OCI-LY7 (cell line): ENCODE data around the gene PKDCC. TPM values are rescaled to one million over a fixed set of nuclear protein-coding genes. Genes with fewer than 3 reads are reported as not detected.

Experiments
- Bru-seq: library from RNA; stranded (reverse); fragments of 400-500 nt; gene quantifications from one replicate; lab custom pipeline; 2021; lab: Mats Ljungman, UMichigan
- BruChase-seq, 2 experiments: library from RNA; stranded (reverse); fragments of 400-500 nt; gene quantifications; one replicate each; lab custom pipeline; 2021; lab: Mats Ljungman, UMichigan
- BruUV-seq: library from RNA; stranded (reverse); fragments of 400-500 nt; replicated peaks from 2 replicates; lab custom pipeline; 2021; lab: Mats Ljungman, UMichigan
- CTCF ChIA-PET: fragments of 300-600 bp; sonication (Branson Sonifier 250); formaldehyde crosslinking; loops from one replicate; lab custom pipeline; 2022; ENCODE audit warnings: antibody characterized with exemption; ENCODE audit not compliant: unreplicated experiment; lab: Charles Lee
- POLR2A ChIA-PET: fragments of 300-600 bp; sonication (Branson Sonifier 250); formaldehyde crosslinking; loops from one replicate; lab custom pipeline; 2022; ENCODE audit warnings: antibody characterized with exemption; lab: Charles Lee
- DNase-seq: peaks from one replicate; pipeline ENCODE4 v3.0.0-alpha.2; 2015; ENCODE audit warnings: low spot score
- H2AFZ ChIP-seq: fragments of 200-600 bp; sonication (generic), shearing (Covaris generic); 2 replicates; pipeline ENCODE4 v1.6.1; 2014; ENCODE audit warnings: mild to moderate bottlenecking, antibody characterized with exemption, low read length, moderate library complexity
- H3K27ac ChIP-seq: fragments of 200-600 bp; sonication (generic); 2 replicates; pipeline ENCODE4 v1.5.1; 2014; ENCODE audit warnings: mixed run types, low read depth, mild to moderate bottlenecking, moderate library complexity, low read length, inconsistent platforms; ENCODE audit not compliant: poor library complexity, severe bottlenecking
- H3K36me3 ChIP-seq: fragments of 200-600 bp; sonication (generic); 2 replicates; pipeline ENCODE4 v1.6.1; 2014; ENCODE audit warnings: mild to moderate bottlenecking, antibody characterized with exemption, low read length, moderate library complexity, mixed read lengths; ENCODE audit not compliant: insufficient read depth
- H3K4me1 ChIP-seq: fragments of 200-600 bp; sonication (generic); 2 replicates; pipeline ENCODE4 v1.5.1; 2014; ENCODE audit warnings: mild to moderate bottlenecking, low read length; ENCODE audit not compliant: insufficient read depth, poor library complexity, severe bottlenecking
- H3K4me2 ChIP-seq: fragments of 200-600 bp; sonication (generic); 2 replicates; pipeline ENCODE4 v1.6.1; 2014; ENCODE audit warnings: mild to moderate bottlenecking, low read length
- H3K4me3 ChIP-seq: fragments of 200-600 bp; sonication (generic); 2 replicates; pipeline ENCODE4 v1.5.1; 2014; ENCODE audit warnings: mild to moderate bottlenecking, low read depth, low read length; ENCODE audit not compliant: poor library complexity, severe bottlenecking
- H3K79me2 ChIP-seq: fragments of 200-600 bp; sonication (generic); 2 replicates; pipeline ENCODE4 v1.6.1; 2016; ENCODE audit warnings: low read depth, mild to moderate bottlenecking, low read length, moderate library complexity, mixed read lengths; ENCODE audit not compliant: insufficient read depth
- H3K9me2 ChIP-seq: fragments of 200-600 bp; sonication (generic); 2 replicates; pipeline ENCODE4 v1.6.1; 2016; ENCODE audit warnings: mild to moderate bottlenecking, low read length, mixed read lengths; ENCODE audit not compliant: insufficient read depth
- H3K9me3 ChIP-seq: fragments of 200-600 bp; sonication (generic); 2 replicates; pipeline ENCODE4 v1.6.1; 2014; ENCODE audit warnings: mild to moderate bottlenecking, mixed run types, low read length, mixed read lengths
- H4K20me1 ChIP-seq: fragments of 200-600 bp; sonication (generic); 2 replicates; pipeline ENCODE4 v1.6.1; 2014; ENCODE audit warnings: mild to moderate bottlenecking, antibody characterized with exemption, low read length, moderate library complexity, mixed read lengths; ENCODE audit not compliant: insufficient read depth
- EZH2phosphoT487 ChIP-seq: fragments of 200-600 bp; sonication (generic); IDR thresholded peaks from 2 replicates; pipeline ENCODE4 v1.6.1; 2018; ENCODE audit warnings: low read depth, borderline replicate concordance, mild to moderate bottlenecking, mixed run types, antibody characterized with exemption, low read length, moderate library complexity, mixed read lengths
- intact Hi-C: fragments of 100-400 bp; cut with micrococcal nuclease; formaldehyde crosslinking; loops from one replicate; pipeline ENCODE4 v1.10.0; 2022; ENCODE audit not compliant: unreplicated experiment
- long read RNA-seq: library from polyadenylated mRNA; stranded (forward); transcript quantifications from one replicate; pipeline ENCODE4 v2.0.0, GENCODE V29; 2022
- total RNA-seq, 2 experiments: library from RNA; depleted of rRNA in 1 of 2; stranded (reverse); fragments of >200 nt in 1 of 2; shearing (Covaris generic) in 1 of 2; gene quantifications; 2 replicates each; pipeline ENCODE4 v1.2.3, GENCODE V29; 2014 to 2022
- TF ChIP-seq, protein P1 (sequence below): fragments of 200-600 bp; sonication (generic); conservative IDR thresholded peaks from 2 replicates; pipeline ENCODE4 v1.5.1; 2014; ENCODE audit warnings: mild to moderate bottlenecking, antibody characterized with exemption, low read length, moderate library complexity, mixed read lengths

PKDCC gene, protein sequence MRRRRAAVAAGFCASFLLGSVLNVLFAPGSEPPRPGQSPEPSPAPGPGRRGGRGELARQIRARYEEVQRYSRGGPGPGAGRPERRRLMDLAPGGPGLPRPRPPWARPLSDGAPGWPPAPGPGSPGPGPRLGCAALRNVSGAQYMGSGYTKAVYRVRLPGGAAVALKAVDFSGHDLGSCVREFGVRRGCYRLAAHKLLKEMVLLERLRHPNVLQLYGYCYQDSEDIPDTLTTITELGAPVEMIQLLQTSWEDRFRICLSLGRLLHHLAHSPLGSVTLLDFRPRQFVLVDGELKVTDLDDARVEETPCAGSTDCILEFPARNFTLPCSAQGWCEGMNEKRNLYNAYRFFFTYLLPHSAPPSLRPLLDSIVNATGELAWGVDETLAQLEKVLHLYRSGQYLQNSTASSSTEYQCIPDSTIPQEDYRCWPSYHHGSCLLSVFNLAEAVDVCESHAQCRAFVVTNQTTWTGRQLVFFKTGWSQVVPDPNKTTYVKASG
- total RNA-seq (2014; rRNA removed; shearing (Covaris generic)): not detected in 2 replicates
- total RNA-seq (2022): not detected in 2 replicates
- not detected for Bru-seq, nascent RNA
- BruChase-seq, experiment 1, labeled RNA remaining after a 6-hour chase: not detected
- BruChase-seq, experiment 2, labeled RNA remaining after a 2-hour chase: not detected
- long read RNA-seq: 0 reads

DNA sequence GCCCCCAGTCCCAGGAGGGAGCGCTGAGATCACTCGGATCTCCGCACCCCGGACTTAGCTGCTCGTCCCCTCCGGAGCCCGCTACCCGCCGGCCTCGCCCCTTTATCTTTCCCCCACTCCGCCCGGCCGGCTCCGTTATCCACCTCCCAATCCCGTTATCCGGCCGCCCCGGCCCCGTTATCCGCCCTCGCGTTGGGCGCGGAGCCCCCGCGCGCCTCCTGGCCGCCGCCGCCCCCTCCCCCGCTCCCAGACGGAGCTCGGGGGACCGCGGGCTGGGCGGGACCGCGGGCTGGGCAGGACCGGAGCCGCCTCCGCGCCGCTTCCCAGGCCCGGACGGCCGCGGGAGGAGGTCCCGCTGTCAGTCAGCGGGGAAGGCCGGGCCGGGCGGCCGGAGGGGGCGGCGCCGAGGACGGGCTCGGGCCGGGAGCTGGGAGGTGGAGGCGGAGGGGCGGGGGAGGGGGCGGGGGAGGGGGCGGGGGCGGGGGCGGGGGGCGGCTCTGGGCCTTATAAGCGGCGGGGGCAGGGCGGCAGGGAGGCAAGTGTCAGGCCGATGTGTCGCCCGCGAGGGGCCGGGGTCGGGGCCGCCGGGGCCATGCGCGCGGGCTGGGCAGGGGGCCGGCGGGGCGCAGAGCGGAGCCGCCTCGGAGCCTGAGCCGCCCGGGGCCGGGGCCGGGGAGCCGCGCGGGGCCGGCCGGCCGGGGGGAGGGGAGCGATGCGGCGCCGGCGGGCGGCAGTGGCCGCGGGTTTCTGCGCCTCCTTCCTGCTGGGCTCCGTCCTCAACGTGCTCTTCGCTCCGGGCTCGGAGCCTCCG, at the start of gene PKDCC:
PKDCC (plus strand) TSS at position 534 of the 811 bp plus-strand sequence; CDS start at position 713, 179 bp downstream.
- Histone ChIP-seq H2AFZ (no peak within 1 kb of the TSS), H4K20me1 (no peaks in the 10 kb centered on the region), H3K27ac (no peak within 1 kb of the TSS), H3K4me2 (no peak within 1 kb of the TSS), H3K9me2 (no peaks in the 10 kb centered on the region), H3K4me1 (no peaks in the 10 kb centered on the region), H3K9me3 (no peaks in the 10 kb centered on the region), H3K36me3 (no peaks in the 10 kb centered on the region), H3K79me2 (no peaks in the 10 kb centered on the region), H3K4me3 (no peak within 1 kb of the TSS)
- intact Hi-C loops: no loop called here
- DNase-seq: no peak
- BruUV-seq: no TSS peak
- CTCF ChIA-PET: no interaction called here
- TF ChIP-seq, protein P1, sequence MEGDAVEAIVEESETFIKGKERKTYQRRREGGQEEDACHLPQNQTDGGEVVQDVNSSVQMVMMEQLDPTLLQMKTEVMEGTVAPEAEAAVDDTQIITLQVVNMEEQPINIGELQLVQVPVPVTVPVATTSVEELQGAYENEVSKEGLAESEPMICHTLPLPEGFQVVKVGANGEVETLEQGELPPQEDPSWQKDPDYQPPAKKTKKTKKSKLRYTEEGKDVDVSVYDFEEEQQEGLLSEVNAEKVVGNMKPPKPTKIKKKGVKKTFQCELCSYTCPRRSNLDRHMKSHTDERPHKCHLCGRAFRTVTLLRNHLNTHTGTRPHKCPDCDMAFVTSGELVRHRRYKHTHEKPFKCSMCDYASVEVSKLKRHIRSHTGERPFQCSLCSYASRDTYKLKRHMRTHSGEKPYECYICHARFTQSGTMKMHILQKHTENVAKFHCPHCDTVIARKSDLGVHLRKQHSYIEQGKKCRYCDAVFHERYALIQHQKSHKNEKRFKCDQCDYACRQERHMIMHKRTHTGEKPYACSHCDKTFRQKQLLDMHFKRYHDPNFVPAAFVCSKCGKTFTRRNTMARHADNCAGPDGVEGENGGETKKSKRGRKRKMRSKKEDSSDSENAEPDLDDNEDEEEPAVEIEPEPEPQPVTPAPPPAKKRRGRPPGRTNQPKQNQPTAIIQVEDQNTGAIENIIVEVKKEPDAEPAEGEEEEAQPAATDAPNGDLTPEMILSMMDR: no peak
- no peak for TF ChIP-seq EZH2phosphoT487
- POLR2A ChIA-PET: no interaction called here

DNA sequence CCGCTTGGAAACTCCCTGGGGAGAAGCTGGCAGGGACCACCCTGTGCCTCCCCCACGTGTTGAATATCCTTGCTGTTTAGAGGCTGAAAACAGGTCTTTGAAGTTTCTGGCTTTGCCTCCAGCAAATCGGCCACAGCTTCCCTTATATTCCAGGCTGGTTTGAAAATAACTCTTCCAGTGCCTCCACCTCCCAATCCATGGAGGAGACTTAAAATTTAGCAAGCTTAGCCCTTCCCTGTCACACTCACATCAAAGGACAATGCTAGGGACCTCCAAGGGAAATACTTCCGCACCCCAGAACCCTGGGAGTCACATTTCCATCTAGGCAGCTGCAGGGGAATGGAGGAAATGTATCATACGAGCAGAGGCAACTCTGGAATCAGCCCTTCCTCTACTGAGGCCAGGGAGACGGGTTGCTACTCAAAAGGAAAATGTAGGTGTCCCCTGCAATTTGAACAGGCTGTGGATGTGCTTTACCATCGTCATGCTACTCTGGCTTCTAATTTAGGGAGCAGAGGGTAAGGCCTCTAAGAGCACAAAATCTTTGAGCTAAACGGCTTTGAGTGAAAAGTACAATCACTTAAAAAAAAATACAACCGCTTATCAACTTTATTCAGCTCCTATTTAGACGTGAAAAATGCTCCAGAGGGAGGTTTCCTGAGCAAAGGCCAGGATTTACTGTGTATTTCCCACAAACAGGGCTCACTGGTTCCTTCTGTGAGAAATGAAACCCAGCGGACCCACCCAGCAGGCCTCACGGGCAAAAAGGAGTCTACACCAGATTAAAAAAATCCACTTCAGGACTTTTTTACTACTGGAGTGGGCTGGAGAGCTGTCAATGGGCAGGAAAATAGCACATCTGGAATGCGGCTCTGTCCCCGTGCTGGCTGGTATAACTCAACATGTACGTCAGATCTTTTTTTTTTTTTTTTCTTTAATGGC, 49.4 kb upstream of the PKDCC start:
- CTCF ChIA-PET: no interaction called here
- DNase-seq: no peak

More for the DNA sequence above, 49.4 kb upstream of the PKDCC start:
- no peak overlapping the region for H3K4me3 ChIP-seq
- H3K9me2 ChIP-seq: no peaks in the 10 kb centered on the region
- no TSS peak for BruUV-seq
- H4K20me1 ChIP-seq: no peaks in the 10 kb centered on the region
- POLR2A ChIA-PET: interaction anchor here (0.6 to 1.2 kb wide), 2 partner anchors 30 to 47 kb away, joined by 4 read pairs; no protein-coding TSS in a partner anchor
- intact Hi-C loops: no loop called here
- no peak overlapping the region for H3K27ac ChIP-seq
- no peaks in the 10 kb centered on the region for H3K9me3 ChIP-seq
- H3K36me3 ChIP-seq: no peaks in the 10 kb centered on the region
- TF ChIP-seq, protein P1: no peak
- TF ChIP-seq EZH2phosphoT487: no peak
- H3K79me2 ChIP-seq: no peaks in the 10 kb centered on the region
- no peak overlapping the region for H2AFZ ChIP-seq
- no peaks in the 10 kb centered on the region for H3K4me1 ChIP-seq
- no peak overlapping the region for H3K4me2 ChIP-seq
